Smooth muscle cell of trachea (primary cell): ENCODE measurements around the gene MEGF10. TPM values are rescaled to one million over a fixed set of nuclear protein-coding genes. Genes with fewer than 3 reads are reported as not detected.

Experiments
- total RNA-seq: library from RNA; depleted of rRNA; stranded (reverse); fragments of >200 nt; gene quantifications from 2 replicates; pipeline ENCODE4 v1.2.1, GENCODE V29; 2014

The MEGF10 gene
- total RNA-seq: under 0.01 TPM in 1 of 2 replicates, not detected in the other

DNA sequence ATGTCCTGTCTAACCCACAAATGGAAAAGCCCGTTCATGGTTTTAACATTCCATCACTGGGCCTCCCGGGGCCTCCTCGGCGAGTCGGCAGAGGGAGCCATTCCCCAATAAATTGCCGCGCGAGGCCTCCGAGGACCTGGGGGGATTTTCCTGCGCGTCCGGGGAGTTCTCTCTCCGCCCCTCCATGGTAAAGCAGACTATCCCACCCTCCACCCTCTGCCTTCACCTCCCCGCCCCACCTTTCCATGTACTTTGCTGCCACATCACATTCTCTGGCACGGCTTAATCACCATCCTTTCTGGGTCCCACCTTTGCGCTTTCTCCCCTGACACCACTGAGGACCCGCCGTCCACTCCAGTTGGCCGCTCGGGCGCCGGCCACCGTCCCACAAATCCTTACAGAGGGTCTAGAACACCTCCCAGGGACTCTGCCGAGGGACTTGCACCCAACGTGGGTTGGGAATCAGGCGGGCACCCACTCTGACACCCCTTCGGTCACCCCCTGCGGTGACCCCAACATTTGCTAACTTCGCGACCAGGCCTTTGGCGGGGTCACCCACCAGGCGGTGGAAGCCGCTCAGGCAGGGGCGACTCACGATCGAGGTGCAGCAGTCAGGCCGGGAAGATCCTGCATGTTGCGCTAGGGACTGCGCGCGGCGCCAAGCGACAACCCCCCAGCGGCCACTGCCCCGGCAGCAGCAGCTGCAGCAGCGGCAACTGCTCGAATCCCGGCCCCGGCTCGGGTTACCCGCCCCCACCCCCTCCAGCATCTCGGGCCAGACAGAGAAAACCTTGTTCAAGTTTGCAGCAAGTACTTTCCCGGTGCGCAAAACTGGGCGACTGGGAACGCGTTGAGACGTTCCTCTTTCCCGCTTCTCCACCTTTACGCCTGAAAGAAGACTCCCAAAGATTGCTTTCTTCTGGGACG lies at the start of gene MEGF10:
TSS of gene MEGF10 (plus strand) at position 778 of the 927 bp plus-strand sequence. CDS start 40,513 bp downstream, outside the sequence.

Other genes with a start within 250 kb of the MEGF10 start
- gene C5orf63, start 217.3 kb upstream of the MEGF10 start, total RNA-seq: 2.5 TPM in 2 replicates
- 60.4 and 78.1 TPM in 2 replicates for gene PRRC1, start 226.8 kb downstream of the MEGF10 start, total RNA-seq